Dedifferentiated amniotic fluid mesenchymal stem cell (primary cell): ENCODE results near the gene CAMK2A.
"Not testable (repeated sequence)": the region's sequence is repeated elsewhere in the genome, so short reads cannot be mapped to it uniquely, and the experiment has no call there.

Experiments used
- DNase-seq: peaks from one replicate; pipeline ENCODE4 v3.0.0-alpha.2; 2016; ENCODE audit errors: extremely low spot score

The CAMK2A gene

DNA sequence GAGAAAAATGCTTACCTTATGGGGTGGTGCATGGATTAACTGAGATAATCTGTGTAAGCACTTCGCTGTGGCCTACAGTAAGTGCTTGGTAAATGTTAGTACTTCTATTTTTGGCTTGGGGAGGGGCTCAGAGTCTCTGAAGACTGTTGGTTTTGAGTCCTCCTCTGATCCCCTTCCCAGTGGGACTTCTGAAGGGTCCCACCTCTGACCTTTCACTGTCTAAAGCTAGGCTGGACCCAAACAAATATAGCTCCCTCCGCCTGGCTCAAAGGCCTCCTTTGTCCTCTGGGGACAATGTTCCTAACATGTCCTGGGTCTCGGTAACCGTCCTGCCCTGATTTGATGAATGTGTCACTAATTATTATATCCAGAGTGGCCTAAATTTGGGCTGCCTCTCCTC is 34.8 kb downstream of the CAMK2A start:
- DNase-seq = no peak

DNA sequence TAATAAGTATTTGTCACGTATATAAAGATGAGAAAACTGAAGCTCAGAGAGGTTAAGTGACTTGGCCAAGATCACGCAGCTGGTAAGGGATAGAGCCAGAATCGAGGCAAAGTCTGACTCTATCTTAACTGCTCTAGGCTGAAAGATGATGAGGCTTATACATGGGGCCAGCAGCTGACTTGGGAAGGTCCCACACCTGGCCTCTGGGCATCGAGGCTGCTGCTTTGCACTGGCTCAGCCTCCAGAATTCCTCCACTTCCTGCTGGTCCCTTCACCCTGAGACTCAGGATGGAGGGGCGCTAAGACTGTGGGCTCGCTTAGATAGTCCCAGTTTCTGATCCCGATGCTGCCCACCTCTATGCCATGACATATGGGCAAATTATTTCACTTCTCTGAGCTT is 35.2 kb downstream of the CAMK2A start:
- DNase-seq = no peak

DNA sequence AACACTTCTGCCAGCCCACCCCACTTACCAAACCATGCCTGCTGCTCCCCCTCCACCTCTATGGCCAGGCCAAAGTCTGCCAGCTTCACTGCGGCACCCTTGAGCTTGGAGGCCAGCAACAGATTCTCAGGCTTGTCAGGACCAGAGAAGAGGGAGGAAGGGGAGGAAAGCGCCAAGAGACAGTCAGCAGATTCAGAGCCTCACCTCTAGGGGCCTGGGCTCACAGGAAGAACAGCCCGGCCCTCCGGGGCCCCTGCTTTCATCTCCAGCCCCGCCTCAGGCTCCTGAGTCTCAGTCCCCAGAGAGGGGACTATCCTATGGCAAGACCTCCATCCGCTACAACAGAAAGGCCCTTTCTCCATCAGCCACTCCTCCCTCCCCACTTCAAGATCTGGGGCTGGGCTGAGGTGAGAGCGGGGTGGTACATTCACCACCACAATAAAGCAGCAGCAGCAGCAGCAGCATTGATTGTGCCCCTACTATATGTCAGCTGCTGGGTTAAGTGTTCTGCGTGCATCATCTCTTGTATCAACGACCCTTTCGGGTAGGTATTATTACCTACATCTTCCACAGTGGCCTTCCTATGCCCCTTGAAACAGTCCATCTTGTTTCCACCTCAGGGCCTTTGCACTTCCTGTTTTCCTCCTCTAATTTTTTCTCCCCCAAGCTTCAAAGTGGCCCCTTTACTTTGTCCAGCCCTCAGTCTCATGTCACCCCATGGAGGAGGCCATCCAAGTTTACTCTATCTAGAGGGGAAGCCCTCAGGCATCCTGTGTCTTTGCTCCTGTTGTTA is 36.0 kb downstream of the CAMK2A start:
- DNase-seq = no peak

DNA sequence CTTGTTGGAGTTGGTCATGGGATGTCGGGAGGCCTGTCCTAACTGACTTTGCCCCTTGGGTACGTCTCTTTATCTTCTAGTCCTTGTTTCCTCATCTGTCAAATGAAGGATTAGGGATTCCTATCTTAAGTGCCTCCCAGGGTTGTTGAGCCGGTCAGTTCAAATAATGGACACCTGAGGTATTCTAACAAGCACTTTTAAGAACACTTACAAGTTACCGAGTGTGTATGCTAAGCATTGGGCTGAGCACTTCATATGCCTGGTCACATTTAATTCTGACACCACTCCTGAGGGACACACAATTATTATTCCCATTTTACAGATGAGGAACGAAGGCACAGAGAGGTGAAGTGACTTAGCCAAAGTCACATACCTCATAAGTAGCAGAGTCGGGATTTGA is 37.1 kb downstream of the CAMK2A start:
- DNase-seq = no peak

DNA sequence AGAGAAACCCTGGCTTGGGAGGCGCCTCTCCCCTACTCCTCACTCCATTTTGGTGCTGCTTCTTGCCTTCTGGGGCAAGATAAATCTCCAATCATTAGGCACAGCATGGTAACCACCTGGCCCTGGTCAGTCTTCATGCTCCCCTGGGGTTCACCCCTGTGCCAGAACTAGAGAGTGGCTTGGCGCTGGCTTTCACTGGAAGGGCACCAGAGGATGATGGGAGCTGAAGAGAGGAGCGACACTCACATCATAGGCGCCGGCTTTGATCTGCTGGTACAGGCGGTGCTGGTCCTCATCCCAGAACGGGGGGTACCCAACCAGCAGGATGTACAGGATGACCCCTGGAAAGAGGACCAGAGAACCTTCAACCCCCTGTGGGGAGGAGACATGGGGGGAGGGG is 38.1 kb downstream of the CAMK2A start:
- no peak for DNase-seq

DNA sequence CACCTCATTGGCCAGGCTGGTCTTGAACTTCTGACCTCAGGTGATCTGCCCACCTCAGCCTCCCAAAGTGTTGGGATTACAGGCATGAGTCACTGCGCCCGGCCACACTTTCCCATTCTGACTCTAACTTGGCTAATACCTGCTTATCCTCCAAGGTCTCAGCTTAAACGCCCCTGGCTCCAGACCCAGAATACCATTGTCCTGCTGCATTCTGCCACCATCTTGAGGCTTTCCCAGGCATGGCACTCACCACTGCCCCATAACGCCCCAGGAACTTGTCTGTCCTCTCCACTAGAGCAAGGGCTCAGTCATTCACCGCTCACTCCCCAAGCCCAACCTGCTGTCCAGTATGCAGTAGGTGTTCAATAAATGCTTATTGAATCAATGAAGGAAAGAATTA is 39.8 kb downstream of the CAMK2A start:
- no peak for DNase-seq

DNA sequence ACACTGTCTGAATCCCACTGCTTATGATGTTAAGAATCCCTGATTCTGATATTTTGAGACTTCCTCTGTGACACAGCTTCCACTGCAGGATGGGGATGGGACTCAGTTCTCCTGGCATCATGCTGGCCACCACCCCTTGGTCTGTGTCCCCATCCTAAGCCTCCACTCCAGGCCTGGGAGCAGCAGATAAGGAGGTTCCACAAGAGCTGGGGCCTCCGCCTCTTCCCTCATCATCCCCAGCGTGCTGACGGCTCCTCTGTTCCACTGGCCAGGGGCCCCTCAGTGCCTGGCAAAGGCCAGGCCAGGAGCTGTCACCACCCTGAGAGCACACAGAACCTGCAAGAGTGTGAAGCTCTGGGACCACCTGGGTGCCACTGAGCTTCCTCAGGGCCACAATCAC is 40.6 kb downstream of the CAMK2A start:
- DNase-seq = no peak

DNA sequence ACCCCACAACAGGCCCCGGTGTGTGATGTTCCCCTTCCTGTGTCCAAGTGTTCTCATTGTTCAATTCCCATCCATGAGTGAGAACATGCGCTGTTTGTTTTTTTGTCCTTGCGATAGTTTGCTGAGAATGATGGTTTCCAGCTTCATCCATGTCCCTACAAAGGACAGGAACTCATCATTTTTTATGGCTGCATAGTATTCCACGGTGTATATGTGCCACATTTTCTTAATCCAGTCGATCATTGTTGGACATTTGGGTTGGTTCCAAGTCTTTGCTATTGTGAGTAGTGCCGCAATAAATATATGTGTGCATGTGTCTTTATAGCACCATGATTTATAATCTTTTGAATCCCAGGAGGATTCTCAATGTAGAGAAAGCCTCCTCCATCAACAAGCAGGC is 41.1 kb downstream of the CAMK2A start:
- not testable (repeated sequence) for DNase-seq

DNA sequence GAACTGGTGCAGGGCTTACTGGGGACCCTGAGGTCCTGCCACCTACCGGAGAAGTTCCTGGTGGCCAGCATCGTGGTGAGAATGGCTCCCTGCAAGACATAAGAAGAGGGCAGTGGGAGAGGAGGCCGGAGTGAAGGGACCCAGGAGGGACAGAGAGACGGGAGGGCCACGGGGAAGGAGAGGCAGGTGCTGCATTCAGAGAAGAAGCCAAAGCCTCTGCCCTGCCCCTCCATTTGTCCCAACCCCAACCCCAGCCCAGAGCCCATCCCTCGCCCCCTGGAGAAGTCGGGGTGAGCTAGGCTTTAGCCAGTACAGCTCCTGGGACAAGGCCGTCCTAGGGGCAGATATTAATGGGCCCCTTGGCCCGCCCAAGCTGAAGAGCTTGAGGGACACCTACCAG is 41.8 kb downstream of the CAMK2A start:
- DNase-seq = no peak

DNA sequence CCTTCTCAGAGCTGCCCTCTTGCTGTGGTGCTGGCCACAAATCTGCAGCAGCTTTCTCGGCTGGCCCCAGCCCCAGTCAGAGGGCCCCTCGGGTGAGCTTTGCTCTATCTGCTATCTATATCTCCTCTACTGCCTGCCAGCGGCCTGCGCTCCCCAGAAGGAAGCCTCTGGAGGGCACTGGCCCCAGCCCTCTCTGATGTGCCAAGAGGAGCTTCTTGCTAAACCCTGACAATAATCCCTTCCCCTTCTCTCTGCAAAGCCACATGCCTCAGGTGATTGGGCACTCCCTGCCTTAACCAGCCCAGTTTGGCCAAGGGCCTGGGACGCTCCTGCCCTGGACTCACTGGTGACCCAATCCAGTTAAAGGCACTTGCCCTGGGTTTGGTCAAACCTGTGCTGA is 42.7 kb downstream of the CAMK2A start:
- DNase-seq = no peak

DNA sequence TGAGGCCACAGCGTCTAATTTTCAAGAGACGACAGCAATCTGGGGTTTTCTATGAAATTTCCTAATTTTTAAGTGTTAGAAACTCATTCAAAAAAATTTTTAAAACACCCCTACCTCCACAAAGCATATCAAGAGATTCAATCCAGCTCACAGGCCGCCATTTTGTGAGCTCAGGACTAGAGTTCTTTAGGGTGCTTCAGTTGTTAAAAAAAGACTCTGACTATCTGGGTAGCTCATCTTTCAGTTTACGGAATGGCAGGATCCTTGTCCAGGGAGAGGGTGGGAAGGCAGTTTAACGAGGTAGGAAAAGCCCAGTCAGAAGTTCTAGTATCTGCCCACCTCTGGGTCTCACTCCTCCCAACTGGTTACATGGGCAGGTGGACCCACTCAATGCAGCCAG is 43.1 kb downstream of the CAMK2A start:
- DNase-seq = no peak

DNA sequence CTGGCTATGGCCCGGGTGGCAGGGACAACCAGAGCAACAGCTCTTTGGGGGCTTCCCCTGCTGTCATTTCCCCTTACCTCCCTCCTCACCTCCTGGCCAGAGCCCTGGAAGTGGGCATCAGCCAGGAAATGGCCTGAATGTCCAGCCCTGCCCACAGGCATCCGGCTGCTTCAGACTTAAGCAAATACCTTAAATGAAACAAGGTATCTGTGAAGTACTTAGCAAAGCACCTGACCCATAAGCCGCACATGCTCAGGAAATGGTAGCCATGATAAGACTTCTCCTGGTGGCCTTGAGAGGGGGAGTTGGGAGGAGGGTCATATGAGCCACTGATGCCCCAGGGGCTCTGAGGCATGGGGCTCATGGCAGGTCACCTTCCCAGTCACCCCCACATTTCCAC is 43.8 kb downstream of the CAMK2A start:
- no peak for DNase-seq

DNA sequence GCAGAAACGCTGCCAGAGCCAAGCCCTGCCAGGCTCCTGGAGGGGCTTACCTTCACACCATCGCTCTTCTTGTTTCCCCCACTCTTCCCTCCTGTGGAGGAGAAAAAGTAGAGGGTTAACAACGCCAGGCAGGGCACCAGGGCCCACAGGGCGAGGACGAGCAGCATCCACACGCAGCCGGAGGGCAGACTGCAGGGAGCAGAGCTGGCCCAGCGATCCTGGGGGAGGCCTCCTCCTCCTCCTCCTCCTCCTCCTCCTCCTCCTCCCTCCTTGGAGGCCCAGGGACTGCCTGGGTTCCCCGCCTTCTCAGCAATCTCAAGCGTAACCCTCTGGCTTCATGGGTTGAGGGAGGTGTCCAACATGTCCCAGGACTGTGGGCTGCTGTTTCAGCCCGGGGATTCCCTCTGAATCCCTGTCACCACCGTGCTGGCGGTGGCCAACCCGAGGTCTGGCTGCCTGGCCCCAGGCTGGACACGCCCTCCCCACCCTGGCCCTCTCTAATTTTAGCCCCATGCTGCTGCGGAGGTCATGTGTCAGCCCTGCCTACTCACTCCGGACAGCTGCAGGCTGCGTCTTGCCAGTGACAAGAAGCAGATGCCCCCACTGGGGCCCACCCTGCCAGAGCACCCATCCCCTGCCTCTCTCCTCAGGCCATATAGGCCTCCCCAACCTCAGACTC is 44.3 kb downstream of the CAMK2A start:
- no peak for DNase-seq

DNA sequence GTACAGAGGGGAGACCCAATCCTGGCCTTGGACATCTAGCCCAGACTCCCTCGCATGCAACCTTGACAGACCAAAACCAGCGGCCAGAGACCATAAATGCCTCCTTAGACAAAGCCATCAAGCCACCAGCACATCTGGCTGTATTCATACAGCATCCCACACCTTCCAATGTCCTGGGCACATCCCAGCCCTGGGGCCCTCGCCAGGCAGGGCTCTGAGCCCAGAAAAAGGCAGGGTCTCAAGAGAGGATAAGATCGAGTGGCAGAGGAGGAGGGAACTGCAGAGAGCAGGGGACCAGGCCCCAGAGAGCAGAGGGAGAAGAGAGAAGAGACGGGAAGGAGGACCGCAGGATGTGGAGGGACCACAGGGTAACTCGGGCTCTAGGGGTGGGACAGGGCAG is 45.4 kb downstream of the CAMK2A start:
- DNase-seq = no peak

DNA sequence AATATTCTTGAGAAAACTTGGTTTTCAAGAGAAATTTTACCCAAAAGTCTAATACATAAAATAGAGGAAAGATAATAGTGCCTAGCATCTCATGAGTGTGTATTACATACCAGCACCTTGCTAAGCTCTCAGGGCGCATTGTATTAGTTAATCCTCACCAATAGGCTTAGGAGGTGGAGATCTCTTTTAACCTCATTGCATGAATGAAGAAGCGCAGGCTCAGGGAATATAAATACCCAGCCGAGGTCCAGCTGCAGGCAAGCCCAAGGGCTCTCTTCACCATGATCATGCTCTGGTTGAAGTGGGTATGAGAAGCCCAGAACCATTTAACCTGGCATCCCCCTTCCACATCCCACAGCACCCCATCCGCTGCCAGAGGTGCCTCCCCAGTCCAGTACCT is 46.0 kb downstream of the CAMK2A start:
- DNase-seq = no peak

DNA sequence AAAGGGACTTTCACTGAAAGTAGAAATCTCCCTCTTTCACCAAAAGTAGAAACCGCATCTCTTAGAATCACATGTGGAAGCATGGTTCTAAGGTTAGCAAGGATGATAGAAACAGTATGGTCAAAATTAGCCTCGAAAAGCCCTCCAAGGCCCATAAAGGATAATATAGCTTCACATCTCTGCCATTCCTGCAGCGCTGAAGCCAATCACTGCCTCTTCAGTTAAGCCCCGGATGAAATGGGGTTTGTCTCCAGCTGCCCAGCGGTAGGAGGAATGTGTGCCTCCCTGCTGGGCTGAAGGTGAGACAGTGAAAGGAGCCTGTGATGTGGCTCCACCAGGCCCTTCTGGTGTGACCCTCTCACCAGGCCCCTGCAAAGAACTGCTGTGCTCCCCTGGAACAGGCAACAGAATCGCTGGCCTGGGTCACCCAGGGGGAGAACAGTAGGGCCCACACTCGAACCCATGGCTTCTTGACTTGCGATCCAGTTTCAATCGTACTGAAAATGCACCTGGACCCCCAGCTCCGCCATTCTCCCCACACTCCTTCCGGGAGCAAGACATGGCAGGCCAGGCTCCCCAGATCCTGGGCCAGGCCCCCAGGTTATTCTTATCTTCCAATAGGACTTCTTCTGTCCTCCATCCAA is 47.2 kb downstream of the CAMK2A start:
- no peak for DNase-seq

DNA sequence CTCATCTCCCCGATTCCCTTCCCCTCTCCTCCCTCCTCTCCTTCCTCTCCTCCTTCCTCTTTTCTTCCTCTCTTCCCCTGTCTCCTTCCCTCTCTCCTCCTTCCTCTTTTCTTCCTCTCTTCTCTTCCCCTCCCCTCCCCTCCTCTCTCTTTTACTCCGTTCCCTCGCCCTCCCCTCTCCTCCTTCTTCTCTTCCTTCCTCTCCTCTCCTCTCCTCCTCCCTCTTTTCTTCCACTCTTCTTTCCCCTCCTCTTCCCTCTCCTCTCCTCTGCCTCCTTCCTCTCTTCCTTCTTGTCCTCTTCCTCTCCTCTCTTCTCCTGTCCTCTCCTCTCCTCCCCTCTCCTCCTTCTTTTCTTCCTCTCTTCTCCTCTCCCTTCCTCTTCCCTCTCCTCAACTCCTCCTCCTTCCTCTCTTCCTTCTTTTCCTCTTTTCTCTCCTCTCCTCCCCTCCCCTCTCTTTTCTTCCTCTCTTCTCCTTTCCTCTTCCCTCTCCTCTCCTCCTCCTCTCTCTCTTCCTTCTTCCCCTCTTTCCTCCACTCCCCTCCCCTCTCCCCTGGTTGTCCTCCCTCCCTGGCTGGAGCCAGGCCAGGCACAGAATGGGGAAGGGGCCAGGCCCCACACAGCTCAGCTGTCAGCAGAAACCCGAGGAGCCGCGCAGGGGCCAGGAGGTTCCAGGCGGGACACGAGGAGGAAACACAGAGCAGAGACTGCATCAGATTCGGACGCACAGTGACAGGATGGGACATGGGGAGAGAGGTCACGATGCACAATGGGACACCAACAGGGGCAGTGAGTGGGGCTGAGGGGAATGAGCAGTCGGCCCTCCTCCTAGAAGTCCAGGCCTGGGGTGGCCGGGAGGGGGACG is 48.0 kb downstream of the CAMK2A start:
- no peak for DNase-seq

DNA sequence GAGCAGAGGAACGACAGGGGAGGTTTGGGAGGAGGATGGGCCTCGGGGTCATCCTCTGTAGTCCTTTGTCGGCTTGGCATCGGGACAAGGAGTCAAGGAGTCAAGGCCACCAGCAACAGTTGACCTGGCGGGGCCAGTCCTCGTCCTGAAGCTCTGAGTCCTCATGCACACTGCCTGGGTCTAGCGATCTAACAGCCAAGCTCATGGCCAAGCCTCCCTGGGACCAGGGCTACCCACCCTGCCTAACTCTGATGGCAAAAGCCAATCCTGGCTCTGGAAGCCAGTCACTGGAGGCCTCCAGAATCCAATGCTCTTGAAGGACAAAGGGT is 49.8 kb downstream of the CAMK2A start:
- DNase-seq = no peak

DNA sequence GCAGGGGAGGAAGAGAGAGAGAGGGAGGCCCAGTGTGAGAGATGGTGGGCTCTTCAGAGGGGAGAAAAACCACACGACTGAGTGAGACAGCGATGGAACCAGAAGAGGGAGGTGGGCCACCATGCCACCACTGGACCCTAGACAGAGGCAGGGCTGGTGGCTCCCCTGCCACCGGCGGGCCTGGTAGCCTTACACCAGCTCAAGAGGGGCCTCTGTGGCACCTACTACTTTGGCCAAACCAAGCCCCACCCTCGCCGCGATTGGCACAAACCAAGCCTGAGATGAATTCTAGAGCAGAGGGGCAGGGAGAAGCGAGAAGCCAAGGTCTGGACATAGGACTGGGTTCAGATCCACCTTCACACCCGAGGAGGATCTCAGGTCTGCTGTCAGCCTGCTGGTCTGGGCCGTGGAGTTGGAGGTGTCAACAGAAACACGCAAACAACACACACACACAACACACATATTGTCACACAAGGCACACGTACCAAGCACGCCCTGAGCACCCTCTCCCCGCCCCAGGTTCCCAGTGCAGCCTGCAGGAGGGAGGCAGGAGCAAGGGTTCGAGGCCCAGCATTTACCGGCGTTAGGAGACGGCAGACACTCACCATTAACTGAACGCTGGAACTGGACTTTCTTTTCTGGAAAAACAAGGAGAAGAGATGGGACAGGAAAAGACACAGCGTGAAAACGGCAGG is 50.3 kb downstream of the CAMK2A start:
- no peak for DNase-seq

DNA sequence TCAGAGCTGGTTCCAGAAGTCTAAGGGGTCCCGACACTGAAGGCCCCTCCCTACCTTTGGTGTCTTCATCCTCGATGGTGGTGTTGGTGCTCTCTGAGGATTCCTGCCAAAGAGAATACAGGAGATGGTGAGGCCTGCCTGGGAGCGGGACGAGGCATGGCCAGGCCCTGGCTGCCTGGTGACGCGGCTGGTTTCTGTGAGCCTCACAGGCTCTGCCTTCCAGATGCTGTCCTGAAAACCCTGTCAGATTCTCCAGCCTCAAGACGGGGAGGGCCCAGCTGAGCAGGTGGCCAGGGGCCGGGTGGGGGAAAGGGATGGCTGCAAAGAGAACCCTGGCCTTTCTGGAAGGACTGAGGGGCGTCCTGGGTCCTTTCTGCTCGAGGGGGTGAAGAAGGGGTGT is 50.9 kb downstream of the CAMK2A start:
- DNase-seq = no peak

DNA sequence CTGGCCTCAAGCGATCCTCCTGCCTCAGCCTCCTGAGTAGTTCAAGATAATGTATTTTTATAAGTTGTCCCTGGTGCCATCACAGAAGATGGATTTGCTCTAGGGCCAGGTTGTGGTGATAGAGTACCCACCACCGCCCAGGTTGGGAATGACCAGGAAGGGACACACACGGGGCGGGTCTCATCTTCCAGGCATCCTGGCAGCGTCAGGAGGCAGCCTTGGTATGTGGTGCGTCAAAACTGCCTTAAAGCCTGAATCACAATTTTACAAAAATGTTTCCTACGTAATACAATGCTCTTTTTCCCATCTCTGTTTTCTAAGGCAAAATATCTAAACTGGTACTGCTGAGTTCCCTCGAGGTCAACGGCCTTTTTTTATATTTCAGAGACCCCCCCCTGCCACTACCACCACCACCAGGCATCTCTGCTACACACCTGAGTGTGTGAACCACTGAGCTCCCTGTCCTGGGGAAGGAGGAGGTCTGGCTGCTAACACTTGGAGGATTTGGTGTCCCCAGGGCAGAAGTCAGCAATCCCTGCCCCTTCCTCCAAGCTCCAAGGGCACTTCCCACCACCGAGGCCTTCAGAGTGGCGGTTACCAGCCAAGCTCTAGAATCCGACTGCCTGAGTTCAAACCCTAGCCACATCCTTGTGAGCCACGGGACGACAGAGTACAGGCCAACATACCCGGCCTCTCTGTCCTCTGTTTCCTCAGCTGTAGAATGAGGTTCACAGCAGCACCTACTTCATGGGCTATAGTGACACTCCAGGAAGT is 52.4 kb downstream of the CAMK2A start:
- no peak for DNase-seq
